HL-60/S4 treated with phorbol 12-myristate 13-acetate at 8.2 ng/mL for 4 days and 3 days (cell line): ENCODE data around the gene GRID2.

Source experiments
- in situ Hi-C: fragments of 300-500 bp; cut with MboI; formaldehyde crosslinking; loops from 2 replicates; pipeline ENCODE4 v1.15.0; 2022; ENCODE audit warnings: low sequenced_read_pairs

The GRID2 gene

DNA sequence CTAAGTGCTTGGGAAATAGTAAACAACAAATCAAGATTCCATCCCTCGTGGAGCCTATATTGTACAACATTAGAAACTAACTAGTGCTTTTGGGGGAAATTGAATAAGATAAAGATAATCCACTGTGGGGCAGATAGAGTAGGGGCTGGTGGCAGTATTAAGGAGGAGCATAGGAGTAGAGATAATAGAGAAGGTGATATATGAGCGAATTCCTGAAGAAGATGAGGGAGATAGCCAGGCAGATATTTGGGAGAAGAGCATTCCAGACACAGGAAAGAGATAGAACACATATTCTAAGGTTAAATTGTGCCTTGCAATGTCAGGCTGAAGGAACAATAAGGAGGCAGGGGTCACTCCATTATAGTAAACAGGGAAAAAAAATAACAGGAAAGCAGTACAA, 218.2 kb downstream of the GRID2 start:
- in situ Hi-C loops = no loop called here

DNA sequence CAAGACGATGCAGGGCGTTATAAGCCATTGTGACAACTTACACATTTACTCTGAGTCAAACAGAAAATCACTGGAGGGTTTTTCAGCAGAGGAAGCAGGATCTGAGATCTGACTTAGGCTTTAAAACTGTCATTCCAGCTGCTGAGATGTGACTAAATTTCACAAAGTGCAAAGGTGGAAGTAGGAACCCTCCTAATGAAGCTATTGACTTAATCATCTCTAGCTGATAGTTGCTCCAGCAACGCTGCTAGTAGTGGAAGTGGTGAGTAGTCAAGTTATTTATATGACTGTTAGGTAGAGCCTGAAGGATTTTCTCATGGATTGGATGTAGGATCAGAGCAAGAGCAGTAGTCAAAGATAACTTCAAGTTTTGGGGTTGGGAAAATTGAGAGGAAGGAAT, 218.6 kb downstream of the GRID2 start:
- in situ Hi-C loops = no loop called here

DNA sequence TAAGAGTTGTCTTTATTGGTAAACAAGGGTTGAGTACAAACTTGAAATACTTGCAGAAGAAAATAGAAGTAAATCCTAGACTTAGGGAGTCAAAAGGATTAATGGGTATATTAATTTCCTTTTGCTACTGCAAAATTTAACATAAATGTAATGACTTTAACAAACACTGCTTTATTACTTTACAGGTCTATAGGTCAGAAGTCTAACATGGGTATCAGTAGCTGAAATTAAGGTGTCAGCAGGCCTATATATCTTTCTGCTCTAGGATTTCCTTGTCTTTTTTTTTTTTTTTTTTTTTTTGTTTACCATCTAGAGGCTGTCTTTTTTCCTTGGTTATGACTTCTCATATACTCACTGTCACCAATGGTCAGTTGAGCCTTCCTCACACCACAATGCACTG, 220.4 kb downstream of the GRID2 start:
- in situ Hi-C loops = no loop called here

DNA sequence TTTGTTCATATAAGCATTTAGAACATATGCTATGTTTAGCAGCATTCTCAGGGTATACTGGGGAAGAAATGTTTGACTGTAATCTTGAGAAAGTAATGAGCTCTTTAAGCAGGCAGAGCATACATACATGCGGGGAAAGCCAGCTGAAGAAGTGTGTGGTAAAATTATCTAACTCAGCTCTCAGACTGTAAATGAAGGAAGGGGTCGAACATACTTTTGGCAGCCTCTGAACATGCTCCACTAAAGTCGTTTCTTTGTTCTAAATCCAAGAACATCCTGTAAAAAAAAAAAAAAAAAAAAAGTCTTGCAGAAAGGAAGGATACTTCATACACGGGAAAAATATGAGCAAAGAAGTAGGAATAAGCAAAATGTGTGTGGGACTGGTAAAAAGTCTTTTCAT, 224.8 kb downstream of the GRID2 start:
- in situ Hi-C loops = no loop called here

DNA sequence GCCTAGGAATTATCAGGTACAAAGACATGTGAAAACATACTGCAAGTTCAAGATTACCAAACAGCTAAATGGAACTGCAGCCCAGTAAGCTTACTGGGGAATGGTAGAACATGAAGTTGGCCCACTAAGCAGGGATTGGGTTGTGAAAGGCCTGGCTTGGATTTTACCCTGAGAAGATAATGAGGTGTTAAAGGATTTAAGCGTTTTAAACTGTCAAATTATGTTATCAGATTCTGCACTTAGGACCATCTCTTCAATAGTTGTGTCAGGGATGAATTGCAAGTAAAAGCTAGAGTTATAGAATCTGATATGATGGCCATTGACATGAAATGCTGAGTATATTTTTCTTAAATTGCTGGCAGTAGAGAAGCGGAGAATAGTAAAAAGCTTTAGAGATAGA, 225.7 kb downstream of the GRID2 start:
- in situ Hi-C loops = no loop called here

DNA sequence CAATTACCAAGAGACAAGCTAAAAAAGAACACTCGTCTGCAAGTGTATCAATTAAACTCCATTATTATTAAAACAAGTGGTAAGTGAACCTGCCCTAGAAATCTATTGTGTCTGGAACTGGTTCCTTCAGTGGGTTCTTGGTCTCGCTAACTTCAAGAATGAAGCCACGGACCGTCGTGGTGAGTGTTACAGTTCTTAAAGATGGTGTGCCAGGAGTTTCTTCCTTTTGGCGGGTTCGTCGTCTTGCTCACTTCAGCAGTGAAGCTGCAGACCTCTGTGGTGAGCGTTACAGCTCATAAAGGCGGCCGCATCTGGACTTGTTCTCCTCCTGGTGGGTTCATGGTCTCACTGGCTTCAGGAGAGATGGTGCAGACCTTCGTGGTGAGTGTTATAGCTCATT, 231.8 kb downstream of the GRID2 start:
- in situ Hi-C loops = no loop called here

DNA sequence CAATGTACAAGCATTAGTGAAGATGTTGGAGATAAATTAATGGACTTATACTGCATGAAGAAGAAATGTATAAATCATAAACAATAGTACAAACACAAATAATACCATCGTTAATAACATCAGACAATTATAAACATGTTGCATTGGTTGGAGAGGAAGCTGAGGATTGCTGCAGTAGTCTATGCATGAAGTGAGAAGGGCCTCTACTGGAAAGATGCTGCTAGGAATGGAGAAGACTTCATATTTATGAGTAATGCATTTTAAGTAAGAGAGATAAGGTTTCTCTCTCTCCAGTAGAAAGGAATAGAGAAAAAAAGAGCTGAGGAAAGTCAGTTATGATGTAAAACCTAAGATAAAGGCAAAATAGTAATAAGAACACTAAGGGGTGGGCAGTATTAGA, 247.8 kb downstream of the GRID2 start:
- in situ Hi-C loops = no loop called here

DNA sequence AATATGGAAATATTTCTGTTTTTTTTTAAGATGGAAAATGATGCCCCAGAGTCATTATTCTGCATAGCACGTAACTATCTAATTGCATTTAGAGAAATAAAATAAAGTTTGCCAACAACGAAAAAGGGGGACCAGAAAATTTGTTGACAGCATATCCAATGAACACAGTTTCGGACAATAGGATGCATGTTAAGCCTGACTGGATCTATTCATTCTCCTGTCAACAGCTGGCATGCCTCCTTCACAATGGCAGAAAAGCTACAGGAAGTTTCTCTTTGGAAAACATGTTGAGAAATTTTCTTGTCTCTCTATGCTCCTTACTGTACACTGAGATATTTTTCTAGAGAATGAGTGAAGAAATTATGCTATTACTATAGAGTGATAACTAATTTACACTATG, 262.5 kb downstream of the GRID2 start:
- in situ Hi-C loops = no loop called here

DNA sequence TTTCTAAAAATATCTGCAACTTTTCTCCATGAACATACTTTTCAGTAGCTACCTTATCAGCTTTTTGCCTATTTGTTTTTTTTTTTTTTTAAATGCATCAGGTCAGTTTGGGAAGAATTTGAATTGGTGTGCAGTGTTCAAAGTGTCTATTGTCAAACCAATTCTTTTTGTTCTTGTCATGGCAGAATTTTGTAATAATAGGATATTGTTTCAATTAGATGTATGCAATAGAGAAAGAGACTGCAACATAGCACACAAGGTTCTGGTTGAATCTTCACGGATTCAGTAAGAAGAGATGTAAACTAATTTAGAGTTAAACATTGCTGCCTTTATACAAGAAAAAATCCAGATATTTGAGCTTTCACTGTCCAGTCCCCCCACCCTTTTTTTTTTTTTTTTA, 277.1 kb downstream of the GRID2 start:
- in situ Hi-C loops = no loop called here

DNA sequence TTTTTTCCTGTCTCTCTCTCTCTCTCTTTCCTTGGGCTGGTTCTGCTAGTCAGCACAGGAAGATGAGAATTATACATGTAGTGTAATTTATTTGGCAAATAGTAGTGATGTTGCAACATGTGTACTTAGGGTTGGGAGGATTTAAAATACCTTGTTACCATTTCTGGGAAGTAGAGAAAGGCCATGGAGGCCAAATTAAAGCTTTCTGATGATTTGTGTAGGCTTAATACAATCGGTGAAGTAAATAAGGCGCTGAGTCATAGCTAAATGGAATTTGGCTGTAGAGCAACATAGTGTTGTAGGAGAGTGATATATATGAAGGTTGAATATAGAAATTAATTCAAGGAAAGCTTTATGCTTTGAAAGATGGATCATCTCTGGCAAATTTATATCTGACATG, 295.3 kb downstream of the GRID2 start:
- in situ Hi-C loops = no loop called here

DNA sequence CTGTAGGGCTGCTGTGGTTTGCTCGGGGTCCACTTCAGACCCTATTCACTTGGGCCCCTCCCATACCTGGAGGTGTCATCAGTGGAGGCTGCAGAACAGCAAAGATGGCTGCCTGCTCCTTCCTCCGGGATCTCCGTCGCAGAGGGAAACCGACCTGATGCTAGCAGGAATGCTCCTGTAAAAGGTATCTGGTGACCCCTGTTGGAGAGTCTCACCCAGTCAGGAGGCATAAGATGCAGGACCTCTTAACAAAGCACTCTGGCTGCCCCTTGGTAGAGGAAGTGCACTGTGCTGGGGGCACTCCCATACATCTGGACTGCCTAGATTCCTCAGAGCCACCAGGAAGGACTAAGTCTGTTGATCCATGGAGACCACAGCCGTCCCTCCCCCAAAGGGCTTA, 296.9 kb downstream of the GRID2 start:
- in situ Hi-C loops = no loop called here

DNA sequence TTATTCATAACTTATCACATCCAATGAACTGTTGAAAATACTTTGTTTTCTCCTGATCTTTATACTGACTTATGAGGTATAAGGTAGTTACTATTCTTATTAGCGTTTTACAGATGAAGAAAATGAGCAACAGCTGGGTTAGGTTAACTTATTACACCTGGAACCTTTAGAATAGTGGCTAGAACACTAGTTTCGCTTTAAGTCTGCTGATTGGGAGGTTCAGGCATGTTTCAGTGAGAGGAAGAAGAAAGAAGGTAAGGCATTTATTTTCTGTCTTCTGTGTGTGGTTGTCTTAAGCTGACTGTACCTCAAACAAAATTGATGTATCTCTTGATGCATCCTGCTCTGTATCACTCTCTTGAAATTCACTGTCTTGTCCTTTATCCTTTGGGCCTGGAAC, 302.5 kb downstream of the GRID2 start:
- in situ Hi-C loops = no loop called here

DNA sequence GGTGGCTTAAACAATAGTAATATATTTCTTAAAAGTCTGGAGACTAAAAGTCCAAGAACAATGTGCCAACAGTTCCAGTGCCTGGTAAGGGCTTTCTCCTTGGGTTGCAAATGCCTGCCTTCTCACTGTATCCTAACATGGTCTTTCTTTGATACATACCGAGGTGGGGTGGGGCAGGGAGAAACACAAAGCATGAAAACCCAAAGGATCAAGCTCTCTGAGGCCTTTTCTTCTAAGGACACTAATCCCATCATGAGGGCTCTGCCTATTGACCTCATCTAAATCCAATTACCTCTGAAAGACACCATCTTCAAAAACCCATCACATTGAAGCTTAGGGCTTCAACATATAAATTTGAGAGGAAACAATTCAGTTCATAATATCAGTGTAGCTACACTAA, 311.3 kb downstream of the GRID2 start:
- in situ Hi-C loops = no loop called here

DNA sequence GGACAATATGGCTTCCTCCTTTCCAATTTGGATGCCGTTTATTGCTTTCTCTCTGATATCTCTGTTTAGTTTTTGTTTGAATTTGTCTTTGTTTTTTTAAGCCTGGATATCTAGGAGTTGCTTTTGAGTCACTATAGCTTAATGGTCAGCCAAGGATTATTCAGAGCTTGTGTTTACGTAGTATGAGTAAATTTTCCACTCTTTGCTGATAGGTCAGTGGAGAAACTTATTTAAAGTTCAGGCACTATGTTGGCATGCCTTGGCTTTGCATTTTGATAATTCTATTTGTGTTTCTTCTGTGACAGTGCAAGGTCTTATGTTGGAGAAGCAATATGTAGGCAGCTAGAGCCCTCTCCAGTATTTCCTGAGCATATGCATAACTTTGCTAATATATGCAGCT, 315.2 kb downstream of the GRID2 start:
- in situ Hi-C loops = no loop called here

DNA sequence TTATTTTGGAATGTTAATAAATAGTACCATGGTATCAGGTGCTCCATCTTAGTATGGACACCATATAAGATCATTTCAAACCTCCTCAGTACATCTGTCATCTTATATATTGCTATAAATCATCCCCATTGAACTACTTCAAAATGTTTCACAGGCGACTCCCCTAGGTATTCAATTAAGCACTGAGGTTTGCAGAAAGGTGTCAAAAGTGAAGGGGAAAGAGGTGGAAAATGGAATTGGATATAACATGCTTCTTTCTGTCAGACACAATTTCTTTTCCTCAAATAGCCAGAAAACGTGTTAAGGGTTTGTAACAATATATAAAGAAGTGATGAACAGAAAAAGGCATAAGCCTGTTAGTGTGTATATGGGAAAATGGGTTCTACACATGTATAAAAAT, 325.5 kb downstream of the GRID2 start:
- in situ Hi-C loops = no loop called here

DNA sequence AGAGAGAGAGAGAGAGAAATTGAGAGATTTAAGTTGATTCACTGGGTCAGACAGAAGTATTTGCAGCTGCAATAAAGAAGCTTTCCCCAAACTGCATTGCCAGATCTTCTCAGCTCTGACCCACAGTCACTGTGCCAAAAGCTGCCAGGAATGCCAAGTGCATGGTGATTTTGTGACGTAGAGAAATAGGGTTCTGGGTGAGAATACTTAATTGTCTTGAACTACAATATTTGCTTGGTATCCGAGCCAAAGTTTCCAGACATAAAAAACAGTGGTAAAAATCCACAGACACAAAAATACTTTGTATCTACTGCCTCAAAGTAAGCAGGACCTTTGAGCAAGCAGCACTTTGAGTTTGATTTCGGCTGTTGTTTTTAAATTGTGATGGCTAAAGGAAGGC, 331.1 kb downstream of the GRID2 start:
- in situ Hi-C loops = no loop called here

DNA sequence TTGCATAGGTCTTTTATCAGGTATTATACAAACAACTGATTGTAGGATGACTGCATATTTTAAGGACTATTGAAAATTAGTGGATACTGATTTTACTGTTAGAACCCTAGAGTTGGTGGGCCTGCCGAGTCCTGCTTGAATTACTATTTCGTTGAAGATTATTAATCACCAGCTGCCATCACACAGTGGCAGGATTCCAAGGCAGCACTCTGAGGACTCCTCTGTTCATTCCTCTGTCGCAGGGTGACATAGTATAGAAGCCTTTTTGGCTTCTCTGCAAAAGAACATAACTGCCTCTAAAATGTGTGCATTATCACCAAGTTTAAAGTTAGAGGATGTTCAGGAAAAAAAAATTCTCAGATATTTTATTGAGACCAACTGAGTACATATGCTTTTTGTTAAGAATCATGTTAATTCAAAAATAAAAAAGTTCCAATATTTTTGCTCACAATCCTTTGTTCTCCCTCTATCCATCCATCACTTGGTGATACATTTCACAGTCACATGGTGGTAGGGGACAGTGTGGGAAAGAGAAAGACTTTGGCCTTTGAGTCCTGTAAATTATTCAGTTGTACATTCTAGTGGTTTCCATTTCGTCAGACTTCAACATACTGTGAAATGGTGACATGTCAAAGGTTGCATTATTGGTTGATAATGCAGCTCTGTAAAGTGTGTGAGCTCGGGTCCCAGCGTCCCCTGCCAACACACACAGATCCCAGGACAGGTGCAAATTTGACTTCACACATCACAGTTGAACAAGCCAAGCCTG, 332.5 kb downstream of the GRID2 start:
- in situ Hi-C loops = no loop called here

DNA sequence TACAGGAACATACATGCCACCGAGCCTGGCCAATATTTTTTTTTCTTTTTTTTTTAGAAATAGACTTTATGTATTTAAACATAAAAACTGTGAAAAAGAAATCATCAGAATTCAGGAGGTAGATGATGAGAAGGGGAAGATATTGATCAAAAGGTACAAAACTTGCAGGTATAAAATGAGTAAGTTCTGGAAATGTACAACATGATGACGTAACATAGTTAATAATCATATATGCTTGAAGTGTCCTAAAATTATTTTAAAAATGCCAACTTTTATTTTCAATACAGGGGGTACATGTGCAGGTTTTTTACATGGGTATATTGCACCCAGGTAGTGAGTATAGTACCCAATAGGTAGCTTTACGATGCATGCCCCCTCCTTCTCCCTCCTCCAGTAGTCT, 337.6 kb downstream of the GRID2 start:
- in situ Hi-C loops = no loop called here

DNA sequence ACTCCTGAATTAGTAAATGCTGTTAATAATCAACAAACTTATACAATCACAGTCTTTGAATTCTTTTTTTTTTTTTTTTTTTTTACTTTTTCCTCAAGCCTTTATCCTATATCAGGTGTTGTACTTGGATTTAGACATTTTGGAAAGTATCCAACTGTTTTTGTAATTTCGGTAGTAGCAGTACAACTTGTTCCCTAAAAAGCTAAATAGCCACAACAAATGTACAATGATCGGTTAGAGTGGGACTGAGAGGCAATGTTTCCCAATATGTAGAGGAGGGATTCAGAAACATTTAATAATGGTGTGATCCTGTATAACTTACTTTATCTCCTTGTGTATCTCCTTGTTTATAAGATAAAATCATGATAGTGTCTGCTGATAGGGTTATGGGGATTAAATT, 343.1 kb downstream of the GRID2 start:
- in situ Hi-C loops = no loop called here

DNA sequence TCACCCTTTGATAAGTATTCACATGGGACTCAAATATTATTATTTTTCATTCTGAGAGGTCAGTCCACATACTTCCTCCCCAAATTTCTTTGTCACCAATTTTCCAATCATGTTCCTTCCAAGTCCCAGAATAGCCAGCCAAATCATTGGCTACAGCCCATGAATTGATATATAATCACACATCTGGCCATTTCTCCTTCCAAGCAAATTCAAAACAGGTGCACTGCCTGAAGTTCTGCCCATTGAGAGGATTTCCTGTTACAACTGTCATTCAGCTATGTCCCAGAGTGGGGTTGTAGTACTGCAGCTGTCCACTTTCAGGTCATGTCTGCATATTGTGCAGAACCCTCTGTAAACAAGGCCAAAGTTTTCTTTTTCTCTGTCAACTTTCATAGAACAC, 347.8 kb downstream of the GRID2 start:
- in situ Hi-C loops = no loop called here

DNA sequence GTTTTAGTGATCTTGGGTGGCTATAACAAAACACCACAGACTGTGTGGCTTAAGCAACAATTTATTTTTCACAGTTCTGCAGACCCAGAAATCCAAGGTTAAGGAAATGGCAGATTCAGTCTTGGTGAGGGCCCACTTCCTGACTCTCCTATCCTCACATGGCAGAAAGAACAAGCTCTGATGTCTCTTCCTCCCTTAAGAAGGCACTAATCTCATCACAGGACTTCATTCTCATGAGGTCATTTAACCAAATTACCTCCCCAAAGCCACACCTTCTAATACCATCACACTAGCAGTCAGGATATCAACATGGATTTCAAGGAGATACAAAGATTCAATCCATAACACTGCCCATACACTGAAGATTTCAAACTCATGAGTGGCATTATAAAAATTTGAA, 350.3 kb downstream of the GRID2 start:
- in situ Hi-C loops = no loop called here

DNA sequence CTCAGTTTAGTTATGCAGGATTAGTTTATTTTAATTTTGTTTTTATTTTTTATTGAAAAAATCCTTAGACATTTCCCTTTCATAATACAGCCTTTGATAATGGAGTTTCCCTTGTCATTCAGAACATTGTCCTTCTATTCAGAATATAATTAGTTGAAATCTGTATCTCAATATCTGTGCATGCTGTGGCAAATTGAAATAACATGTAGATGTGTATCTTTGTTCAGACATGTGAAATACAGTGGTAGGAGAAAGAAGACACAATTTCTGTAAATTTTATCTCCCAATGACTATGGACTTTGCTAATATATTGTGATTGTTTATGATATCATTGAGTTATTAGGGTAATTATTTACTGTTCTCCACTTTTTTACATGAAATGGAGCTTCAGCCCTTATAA, 353.9 kb downstream of the GRID2 start:
- in situ Hi-C loops = no loop called here

DNA sequence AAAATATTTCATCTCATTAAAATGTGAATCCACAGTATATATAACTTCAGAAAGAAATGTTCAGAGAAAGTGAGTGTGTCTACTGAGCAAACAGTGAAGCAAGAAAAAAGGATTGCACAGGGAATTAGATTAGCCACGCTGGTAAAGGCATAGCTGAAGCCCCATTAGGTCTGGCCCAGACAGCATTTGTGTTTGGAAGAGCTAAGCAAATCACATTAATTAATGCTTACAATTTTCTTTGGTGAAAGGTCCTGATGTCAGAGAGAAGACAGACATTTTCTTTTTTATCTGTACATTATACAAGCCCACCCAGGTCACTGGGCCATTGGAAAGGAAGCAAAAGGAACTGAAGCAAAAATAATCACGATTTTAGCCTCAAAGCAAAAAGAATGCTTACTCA, 354.6 kb downstream of the GRID2 start:
- in situ Hi-C loops = no loop called here
